Ureter (tissue), 1 donor: Measurements from ENCODE around the gene QTRT2. TPM values are rescaled to one million over a fixed set of nuclear protein-coding genes. Genes with fewer than 3 reads are reported as not detected.

Source experiments
- DNase-seq: peaks from one replicate; pipeline ENCODE4 v3.0.0-alpha.2; 2020; ENCODE audit warnings: low spot score
- total RNA-seq: library from RNA; stranded (reverse); gene quantifications from one replicate; pipeline ENCODE4 v1.2.4, GENCODE V29; 2023
- donor health status: DM: yes; HTN: yes; CAD: no.

The QTRT2 gene
- total RNA-seq, 1 donor from 2014 or later, result 41.4 TPM

- DNase-seq, result no peak
Measured at GRCh38 chr3:114122027-114122709, 65.6 kb downstream of the QTRT2 start.

GRCh38 chr3:114126461-114126860, 69.9 kb downstream of the QTRT2 start:
- DNase-seq, result no peak

- DNase-seq, result no peak
Measured at GRCh38 chr3:114127517-114127916, 71.0 kb downstream of the QTRT2 start.

GRCh38 chr3:114128231-114128630, 71.7 kb downstream of the QTRT2 start:
- DNase-seq, result no peak

- no peak for DNase-seq
Measured at GRCh38 chr3:114128826-114129225, 72.3 kb downstream of the QTRT2 start.

- DNase-seq, result no peak
Measured at GRCh38 chr3:114132500-114132899, 76.0 kb downstream of the QTRT2 start.

- no peak for DNase-seq
Measured at GRCh38 chr3:114133947-114134346, 77.4 kb downstream of the QTRT2 start.

Other genes with a start within 250 kb of the QTRT2 start
- gene GRAMD1C, start 217.9 kb upstream of the QTRT2 start, total RNA-seq, result 11.1 TPM
- 10.4 TPM for gene ZDHHC23, start 108.7 kb upstream of the QTRT2 start, total RNA-seq
- 16.0 TPM for gene CCDC191, start 211 bp upstream of the QTRT2 start, total RNA-seq
- not detected for gene DRD3, start 122.3 kb downstream of the QTRT2 start, total RNA-seq
- not detected for gene ZNF80, start 180.8 kb downstream of the QTRT2 start, total RNA-seq
- gene TIGIT, start 237.3 kb downstream of the QTRT2 start, total RNA-seq, result 0.78 TPM